Measurements from ENCODE around the gene ATRN. TPM values are rescaled to one million over a fixed set of nuclear protein-coding genes. Genes with fewer than 3 reads are reported as not detected.
"Not testable (repeated sequence)": the region's sequence is repeated elsewhere in the genome, so short reads cannot be mapped to it uniquely, and the experiment has no call there.

ATRN gene
- total RNA-seq, 2 donors from 2014 or later: 22.6 to 23.1 TPM

DNA sequence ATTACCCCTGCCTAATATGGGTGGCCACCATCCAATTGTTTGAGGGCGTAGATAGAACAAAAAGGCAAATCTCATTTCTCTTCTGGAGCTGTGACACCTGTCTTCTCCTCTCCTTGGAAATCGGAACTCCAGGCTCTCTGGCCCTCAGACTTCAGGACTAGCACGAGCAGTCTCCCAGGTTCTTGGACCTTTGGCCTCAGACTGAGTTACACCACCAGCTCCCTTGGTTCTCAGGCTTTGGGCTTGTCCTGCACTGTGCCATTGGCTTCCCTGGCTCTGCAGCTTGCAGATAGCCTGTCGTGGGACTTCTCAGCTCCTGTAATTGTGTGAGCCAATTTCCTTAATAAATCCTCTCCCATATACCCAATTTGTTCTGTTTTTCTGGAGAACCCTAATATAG, 34.3 kb downstream of the ATRN start:
- ATAC-seq (no peak), DNase-seq (no peak)
- intact Hi-C loops (cut with DNase I, micrococcal nuclease): no loop called here

DNA sequence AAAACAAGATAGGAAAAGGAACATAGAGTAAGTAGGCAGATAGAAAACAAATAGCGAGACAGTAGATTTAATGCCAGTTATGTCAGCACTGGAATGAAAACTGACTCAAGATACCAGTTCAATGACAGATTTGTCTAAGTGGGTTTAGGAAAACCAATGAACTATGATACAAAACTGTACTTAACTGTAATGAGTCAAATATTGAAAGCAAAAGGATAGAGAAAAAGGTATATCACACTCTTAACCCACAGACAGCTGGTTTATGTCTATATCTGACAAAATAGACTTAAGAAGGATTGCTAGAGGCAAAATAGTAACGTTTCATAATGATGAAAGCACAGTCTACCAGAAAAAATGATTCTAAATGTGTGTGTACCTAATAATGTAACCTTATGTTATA, 38.2 kb downstream of the ATRN start:
- no peak for DNase-seq
- no peak for ATAC-seq
- intact Hi-C loops (cut with DNase I, micrococcal nuclease): no loop called here

DNA sequence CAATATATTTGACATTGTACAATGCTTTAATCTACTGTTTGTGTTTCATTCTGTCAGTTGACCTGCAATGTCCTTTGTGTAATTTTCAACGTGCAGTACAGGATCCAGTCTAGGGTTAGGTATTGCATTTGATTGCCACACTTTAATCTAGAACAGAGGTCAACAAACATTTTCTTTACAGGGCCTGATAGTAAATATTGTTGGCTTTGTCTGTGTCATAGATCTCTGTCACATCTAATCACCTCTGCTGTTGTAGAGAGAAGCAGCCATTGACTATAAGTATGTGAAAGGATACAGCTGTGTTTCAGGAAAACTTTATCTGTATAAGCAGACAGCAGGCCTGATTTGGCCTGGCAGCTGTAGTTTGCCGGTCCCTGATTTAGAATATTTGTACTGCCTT, 39.3 kb downstream of the ATRN start:
- ATAC-seq (peak; percentile 73), DNase-seq (no peak)
- intact Hi-C loops (cut with DNase I, micrococcal nuclease): no loop called here

DNA sequence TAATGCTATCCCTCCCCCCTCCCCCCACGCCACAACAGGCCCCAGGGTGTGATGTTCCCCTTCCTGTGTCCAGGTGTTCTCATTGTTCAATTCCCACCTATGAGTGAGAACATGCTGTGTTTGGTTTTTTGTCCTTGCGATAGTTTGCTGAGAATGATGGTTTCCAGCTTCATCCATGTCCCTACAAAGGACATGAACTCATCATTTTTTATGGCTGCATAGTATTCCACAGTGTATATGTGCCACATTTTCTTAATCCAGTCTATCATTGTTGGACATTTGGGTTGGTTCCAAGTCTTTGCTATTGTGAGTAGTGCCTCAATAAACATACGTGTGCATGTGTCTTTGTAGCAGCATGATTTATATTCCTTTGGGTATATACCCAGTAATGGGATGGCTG, 41.4 kb downstream of the ATRN start:
- intact Hi-C loops (cut with DNase I, micrococcal nuclease); ATAC-seq; DNase-seq: not testable (repeated sequence)

DNA sequence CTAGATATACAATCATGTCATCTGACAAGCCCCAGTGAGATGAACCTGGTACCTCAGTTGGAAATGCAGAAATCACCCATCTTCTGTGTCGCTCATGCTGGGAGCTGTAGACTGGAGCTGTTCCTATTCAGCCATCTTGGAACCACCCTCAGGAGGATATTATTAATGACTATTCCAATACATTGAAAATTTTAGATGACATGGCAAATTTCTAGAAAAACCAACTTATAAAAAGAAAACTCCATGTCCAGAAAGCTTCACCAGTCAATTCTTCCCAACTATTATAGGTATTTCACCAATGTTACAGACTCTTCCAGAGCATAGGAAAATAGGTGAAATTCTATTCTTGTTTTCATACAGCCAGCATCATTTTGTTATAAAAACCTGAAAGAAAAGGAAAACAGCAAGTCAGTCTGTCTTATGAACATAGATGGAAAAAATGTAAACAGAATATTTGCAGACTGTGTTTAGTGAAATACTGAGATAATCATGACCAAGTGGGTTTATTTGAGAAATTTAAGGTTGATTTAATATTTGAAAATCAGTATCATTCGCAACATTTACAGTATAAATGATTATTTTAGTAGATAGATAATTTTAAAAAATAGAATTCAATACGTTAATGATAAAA, 43.3 kb downstream of the ATRN start:
- intact Hi-C loops (cut with DNase I, micrococcal nuclease): no loop called here
- ATAC-seq (no peak), DNase-seq (no peak)

DNA sequence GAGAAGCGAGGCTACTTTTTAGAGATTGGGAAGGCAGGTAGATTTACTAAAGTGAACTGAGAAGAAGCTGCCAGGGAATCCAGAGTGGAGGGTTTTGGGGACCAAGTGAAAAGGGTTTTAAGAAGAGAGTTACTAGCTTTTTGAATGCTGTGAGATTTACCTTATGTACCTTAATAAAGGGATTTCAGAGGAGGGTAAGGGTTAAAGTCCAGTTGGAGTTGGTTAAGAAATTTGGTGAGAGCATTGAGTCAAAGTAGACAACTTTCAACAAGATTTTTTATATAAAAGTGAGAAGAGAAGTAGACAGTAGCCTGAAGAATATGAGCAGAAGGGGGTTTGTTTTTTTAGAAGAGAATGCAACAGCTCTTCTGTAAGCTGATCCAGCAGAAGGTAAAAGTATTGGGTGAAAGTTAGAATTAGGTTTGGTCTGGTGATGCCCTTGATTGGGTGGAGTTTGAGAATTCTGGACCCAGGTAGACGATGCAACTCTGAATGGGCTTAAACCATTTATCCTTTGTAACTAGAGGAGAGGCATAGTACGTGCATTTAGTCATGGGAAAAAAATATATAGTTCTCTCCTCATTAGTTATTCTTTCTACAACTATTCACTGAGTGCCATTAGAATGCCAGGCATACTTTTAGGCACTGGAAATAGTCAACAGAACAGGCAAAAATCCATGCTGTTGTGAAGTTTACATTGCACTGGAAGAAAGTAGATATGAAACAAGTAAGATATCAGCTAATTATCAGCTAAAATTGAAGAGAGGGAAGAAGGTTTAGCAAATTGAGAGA, 44.8 kb downstream of the ATRN start:
- intact Hi-C loops (cut with DNase I, micrococcal nuclease): no loop called here
- ATAC-seq (no peak), DNase-seq (no peak)

DNA sequence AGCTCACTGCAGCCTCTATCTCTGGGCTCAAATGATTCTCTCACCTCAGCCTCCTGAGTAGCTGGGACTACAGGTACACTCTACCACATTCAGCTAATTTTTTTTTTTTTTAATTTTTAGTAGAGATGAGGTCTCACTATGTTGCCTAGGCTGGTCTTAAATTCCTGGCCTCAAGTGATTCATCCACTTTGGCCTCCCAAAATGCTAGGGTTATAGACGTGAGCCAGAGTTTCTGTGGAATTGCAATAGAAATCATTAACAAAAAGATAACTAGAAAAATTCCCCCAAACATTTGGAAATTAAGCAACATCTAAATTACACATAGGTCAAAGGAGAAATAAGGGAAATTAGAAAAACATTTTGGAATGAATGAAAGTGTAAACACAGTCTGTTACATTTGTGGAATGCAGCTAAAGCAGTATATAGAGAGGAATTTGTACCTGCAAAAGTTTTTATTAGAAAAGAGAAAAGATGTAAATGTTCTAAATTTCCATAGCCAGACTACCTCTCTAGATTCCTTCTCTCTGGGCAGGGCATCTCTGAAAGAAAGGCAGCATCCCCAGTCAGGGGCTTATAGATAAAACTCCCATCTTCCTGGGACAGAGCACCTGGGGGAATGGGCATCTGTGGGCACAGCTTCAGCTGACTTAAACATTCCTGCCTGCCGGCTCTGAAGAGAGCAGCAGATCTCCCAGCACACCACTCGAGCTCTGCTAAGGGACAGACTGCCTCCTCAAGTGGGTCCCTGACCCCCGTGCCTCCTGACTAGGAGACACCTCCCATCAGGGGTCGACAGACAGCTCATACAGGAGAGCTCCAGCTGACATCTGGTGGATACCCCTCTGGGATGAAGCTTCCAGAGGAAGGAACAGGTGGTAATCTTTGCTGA, 51.3 kb downstream of the ATRN start:
- DNase-seq (no peak), ATAC-seq (no peak)
- intact Hi-C loops (cut with DNase I, micrococcal nuclease): no loop called here

DNA sequence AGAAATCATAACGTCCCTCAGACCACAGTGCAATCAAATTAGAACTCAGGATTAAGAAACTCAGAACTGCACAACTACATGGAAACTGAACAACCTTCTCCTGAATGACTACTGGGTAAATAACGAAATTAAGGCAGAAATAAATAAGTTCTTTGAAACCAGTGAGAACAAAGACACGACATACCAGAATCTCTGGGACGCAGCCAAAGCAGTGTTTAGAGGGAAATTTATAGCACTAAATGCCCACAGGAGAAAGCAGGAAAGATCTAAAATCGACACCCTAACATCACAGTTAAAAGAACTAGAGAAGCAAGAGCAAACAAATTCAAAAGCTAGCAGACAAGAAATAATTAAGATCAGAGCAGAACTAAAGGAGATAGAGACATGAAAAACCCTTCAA, 53.9 kb downstream of the ATRN start:
- intact Hi-C loops (cut with DNase I, micrococcal nuclease); DNase-seq; ATAC-seq: not testable (repeated sequence)

DNA sequence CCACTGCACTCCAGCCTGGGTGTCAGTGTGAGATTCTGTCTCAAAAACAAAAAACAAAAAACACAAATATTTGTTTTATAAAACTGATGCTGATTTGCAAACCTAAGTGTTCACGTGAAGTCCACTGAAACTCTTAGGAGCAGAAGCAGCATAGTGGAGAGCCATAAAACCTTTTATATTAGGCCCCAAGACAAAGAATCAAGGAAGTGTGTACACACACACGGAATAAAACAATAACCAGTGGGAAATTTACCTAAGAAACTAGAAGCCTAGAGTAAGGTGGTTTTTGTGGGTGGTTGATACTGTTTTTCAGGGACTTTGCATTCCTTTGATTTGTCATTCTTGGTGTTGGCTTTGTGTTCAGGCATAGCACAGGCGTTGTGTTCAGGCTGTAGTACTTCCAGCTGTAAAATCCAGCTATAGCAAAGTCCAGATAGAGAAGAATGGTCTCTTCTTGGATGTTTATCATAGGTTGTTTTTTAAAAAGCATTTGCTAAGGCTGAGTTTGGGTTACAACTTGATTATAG, 61.3 kb downstream of the ATRN start:
- intact Hi-C loops (cut with DNase I, micrococcal nuclease): no loop called here
- peak; percentile 97 for ATAC-seq
- no peak for DNase-seq

DNA sequence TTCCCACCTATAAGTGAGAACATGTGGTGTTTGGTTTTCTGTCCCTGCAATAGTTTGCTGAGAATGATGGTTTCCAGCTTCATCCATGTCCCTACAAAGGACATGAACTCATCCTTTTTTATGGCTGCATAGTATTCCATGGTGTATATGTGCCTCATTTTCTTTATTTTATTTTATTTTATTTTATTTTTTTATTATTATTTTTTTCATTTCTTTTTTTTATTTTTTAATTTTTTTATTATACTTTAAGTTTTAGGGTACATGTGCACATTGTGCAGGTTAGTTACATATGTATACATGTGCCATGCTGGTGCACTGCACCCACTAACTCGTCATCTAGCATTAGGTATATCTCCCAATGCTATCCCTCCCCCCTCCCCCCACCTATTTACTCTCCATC, 66.9 kb downstream of the ATRN start:
- DNase-seq; intact Hi-C loops (cut with DNase I, micrococcal nuclease); ATAC-seq: not testable (repeated sequence)

DNA sequence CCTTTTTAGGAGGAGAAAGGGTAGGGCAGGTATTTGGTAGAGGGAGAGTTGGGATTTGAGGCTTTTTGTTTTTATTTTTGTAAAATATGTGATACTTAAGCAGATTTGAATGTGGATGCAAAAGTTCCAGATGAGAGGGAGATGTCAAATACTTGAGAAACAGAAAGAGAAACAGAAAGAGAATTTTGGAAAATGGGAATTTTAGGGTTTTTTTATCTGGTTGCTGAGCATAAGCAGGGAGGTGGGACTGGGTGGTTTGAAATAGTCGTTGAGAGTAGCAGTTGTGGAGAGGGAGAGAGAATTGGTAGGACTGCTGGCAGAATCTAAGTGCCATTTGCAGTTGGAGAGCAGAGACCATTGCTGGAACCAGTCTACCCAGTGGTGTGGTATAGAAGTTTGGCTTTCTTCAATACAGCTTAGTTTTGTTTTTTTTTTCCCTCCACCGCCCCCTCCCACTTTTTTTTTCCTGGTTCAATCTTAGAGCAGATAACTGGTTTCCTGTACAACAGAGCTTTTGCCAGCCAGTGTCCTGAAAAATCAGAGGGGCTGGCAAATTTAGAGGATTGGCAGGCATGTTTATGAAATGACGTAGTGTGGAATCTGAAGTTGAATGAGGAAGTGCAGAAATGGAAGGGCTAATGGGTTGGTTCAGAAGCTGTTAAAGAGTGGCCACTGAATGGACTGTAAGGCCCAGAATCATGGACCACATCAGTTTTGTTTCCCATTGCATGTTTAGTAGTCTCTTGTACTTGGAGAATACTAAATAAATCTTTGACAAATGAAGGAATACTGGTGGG, 68.7 kb downstream of the ATRN start:
- DNase-seq: no peak
- intact Hi-C loops (cut with DNase I, micrococcal nuclease): no loop called here
- ATAC-seq: no peak

DNA sequence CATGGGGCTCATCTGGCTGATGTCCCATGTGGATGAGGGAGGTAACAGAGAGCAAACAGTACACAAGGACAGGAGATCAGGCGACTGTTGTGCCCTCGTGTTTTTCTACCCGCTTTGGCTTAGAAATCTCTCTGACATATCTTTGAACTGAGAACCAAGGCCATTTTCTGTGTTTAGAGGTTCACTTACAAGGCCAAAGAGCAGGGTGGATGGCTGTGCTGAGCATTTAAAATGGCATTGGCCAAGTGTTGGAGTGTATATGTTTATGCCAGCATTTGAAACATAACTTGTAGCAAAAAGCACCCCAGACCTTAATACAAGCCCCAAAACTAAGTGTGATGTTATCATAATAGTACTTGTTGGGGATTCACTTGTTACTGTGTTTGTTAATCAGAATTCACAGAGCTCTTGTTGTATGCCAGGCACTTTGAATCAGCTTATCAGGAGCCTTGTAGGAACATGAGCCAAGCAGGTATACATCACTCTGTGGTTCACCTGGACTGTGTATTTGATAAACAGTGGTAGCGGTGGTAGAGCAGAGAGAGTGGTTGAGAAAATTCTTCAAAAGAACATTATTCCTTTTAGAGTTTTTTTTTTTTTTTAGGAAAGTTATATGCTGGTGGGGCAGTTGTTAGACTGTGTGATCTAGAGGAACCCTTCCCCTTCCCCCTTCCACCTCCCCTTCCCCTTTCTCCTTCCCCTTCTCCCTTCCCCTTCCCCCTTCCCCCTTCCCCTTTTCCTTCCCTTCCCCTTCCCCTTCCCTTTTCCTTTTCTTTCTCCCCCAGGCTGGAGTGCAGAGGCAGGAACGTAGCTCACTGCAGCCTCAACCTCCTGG, 71.3 kb downstream of the ATRN start:
- intact Hi-C loops (cut with DNase I, micrococcal nuclease): no loop called here
- ATAC-seq (no peak), DNase-seq (no peak)

DNA sequence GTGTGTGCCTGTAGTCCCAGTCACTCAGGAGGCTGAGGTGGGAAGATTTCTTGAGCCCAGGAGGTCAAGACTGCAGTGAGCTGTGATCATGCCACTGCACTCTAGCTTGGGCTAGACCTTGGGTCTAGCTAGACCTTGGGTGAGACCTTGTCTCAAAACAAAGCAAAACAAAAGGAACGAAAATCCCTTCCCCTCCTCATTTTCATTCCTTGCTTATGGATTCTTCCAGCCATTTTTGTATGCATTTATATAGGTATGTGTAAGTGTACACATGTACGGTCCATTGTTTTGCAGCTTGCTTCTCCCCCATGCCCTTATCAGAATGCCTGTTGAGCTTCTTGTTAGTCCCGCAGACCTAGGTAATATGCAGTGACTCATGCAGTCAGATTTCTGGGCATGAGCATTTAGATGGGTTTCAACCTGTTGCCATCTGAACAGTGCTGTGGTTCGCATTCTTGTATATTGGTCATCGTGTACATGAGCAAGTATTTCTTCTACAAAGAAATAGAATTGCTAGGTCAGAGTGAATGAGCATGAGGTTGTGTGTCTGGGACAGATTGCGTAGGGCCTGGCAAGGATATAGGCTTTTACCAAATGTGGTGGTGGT, 73.2 kb downstream of the ATRN start:
- intact Hi-C loops (cut with DNase I, micrococcal nuclease): no loop called here
- DNase-seq (no peak), ATAC-seq (no peak)

DNA sequence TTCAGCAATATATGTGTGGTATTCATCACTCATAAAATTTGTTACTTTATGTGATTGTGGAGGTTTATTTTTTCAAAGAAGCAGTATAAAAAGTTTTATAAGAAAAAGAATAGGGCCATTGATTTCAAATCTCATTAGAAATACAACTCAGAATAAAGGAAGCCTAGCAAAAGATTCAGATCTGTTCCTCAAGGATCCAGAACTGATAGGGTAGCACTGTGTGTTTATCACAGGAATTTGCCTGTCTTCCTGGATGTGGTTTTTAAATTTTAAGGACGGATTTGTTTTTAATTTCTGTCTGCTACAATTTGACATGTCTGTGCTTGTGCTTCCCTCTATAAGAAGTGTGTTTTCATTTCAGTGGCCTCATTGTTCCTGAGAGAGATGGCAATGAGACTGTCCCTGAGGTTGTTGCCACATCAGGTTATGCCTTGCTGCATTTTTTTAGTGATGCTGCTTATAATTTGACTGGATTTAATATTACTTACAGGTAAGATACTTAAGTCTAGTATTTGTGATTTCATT, 74.6 kb downstream of the ATRN start:
- DNase-seq (no peak), ATAC-seq (no peak)
- intact Hi-C loops (cut with DNase I, micrococcal nuclease): no loop called here

DNA sequence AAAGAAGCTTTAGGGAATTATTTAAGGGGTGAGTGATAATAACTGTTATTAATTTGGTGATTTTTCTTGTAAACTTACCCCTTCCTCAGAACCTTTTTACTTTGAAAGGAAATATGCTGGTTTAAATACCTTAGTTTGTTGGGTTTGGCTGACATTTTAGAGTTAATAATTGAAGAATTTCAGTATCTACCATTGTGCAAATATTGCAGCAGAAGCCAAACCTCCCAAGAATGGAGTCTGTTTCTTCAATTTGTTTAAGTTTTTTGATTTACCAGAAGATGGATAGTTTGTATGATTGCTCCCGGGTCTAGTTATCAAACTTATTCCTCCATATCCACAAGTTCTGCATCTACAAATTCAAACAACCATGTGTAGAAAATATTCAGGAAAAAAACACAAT, 77.1 kb downstream of the ATRN start:
- intact Hi-C loops (cut with DNase I, micrococcal nuclease): no loop called here
- DNase-seq: no peak
- no peak for ATAC-seq

DNA sequence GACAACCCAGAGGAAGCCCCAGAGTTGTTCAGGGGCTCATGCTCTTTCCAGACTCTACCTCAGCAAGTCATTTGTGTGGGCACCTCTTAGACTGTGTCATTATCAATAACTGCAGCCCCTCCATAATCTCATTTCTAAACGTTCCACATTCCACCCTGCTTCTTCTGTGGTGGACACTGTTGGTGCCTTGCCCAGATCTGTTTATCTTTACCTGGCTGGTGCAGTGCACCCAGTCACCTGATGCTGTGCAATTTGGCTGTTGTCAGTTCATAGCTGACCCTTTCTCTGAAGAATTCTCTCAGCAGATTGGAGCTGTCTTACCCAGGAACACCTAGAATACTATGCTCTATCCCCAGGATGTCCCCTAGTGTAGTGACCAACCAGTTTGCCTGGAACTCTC, 80.0 kb downstream of the ATRN start:
- ATAC-seq (no peak), DNase-seq (no peak)
- intact Hi-C loops (cut with DNase I, micrococcal nuclease): no loop called here

DNA sequence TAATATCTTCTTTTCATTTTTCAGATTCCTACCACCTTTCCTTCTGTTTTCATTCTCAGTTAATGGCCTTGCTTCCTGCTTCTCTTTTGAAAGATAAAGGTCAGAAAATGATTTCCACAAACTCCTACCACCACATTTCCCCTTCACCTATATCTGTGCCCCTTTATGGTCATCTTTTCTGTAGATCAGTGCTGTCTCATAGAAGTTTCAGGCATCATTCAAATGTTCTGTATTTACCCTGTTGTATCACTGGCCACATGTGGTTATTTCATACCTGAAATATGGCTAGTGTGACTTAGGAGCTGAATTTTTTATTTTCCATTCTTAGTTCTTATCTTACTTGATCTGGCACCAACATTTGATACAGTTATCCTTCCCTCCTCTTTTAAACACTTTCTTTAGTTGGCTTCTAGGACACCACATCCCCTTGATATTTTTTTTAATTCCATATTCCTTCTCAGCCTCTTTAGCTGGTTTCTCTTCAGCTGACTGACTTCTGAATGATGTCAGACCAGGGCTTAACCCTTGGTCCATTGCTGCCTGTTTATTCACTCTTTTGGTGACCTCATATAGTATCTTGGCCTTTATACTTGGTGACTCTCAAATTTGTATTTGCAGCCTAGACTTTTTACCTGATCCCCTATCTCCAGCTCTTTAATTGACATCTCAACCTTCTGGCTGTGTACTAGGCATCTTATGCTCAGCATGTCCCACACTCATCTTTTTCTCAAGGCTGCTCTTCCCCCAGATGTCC, 81.0 kb downstream of the ATRN start:
- no peak for DNase-seq
- ATAC-seq: no peak
- intact Hi-C loops (cut with DNase I, micrococcal nuclease): no loop called here

All from left colon (tissue), 2 donors.